ENCODE data around the gene CHL1.

CHL1 gene

DNA sequence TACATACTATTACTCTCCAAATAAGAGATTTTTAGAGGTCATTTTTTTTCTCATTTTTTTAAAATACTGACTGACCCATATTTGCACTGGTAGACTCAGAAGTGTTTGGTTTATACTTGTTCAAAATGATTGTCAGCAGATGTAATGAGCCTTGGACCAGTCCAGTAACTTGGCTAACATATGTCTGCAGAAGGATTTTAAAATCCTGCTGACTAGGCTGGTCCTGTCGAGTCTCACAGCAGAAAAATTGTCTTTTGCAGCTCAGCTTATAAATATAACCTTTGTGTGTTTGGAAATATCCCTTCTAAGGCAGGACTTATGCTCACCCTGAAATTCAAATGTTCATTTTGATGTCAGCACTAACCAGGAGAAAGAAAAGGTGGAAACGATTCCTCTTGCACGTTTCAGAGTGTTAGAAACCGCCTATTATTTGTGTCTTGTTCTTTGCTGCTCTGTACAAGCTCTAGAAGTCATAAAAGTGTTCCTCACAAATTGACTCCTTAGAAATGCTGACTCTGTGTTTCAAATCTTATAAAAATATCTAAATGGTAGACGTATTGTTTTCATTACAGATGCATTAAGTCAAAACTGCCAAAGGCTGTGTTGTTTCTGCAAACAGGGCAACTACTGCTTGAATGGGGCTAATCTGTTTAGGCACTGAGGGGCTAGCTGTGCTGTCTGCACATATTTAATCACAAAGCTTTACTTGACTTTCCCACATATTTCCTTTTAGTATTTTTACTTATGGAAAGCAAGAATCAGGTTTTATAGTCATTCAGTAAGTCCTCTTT is 95.3 kb downstream of the CHL1 start:
- no peak for ATAC-seq
- H3K9me3 Mint-ChIP-seq, result peaks cover 14% of the 10 kb centered on the region
- no peaks in the 10 kb centered on the region for H3K36me3 Mint-ChIP-seq
- H3K4me3 Mint-ChIP-seq, result no peak overlapping the region
- DNase-seq (ENCODE audit: low spot score in 2 of 2), result no peak
- H3K27ac Mint-ChIP-seq, result no peak overlapping the region
- H3K4me1 Mint-ChIP-seq, result no peaks in the 10 kb centered on the region

DNA sequence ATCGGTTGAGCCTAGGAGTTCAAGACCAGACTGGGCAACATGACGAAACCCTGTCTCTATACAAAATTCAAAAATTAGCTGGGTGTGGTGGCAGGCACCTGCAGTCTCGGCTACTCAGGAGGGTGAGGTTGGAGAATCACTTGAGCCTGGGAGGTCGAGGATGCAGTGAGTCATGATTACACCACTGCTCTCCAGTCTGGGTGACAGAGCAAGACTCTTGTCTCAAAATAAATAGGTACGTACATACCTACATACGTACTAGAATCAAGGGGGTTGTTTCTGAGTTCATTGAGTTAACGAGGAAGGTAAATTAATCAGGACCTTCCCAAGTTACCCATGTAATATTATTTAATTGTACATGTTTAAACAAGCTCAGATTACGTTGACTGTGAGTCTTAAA is 97.5 kb downstream of the CHL1 start:
- H3K36me3 Mint-ChIP-seq, result no peaks in the 10 kb centered on the region
- ATAC-seq (no peak), DNase-seq (ENCODE audit: low spot score in 2 of 2) (no peak)
- peaks cover 13% of the 10 kb centered on the region for H3K9me3 Mint-ChIP-seq
- no peaks in the 10 kb centered on the region for H3K4me1 Mint-ChIP-seq
- H3K27ac Mint-ChIP-seq, result no peak overlapping the region
- no peak overlapping the region for H3K4me3 Mint-ChIP-seq

GRCh38 chr3:294581-294980 is 98.0 kb downstream of the CHL1 start:
- no peaks in the 10 kb centered on the region for H3K4me1 Mint-ChIP-seq
- no peak overlapping the region for H3K27ac Mint-ChIP-seq
- no peak overlapping the region for H3K4me3 Mint-ChIP-seq
- no peaks in the 10 kb centered on the region for H3K36me3 Mint-ChIP-seq
- peaks cover 13% of the 10 kb centered on the region for H3K9me3 Mint-ChIP-seq
- DNase-seq (ENCODE audit: low spot score in 2 of 2) (no peak), ATAC-seq (no peak)

DNA sequence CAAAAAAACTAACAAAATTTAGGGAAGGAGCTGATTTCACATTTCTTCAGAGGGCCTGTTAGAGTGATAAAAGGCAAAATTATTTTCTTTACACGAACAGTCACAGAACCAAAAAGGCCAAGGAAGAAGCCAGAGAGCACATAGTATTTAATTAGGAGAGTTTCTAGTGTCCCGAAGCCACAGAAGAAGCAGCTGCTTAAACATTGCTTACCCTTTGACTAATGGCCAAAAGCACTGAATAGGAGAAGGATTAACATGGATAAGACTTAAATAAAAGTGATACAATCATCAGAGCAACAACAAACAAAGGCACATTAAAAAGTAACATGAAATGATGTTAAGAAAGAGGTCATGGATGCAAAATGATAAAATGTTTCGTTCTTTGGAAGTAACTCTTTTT is 98.6 kb downstream of the CHL1 start:
- Mint-ChIP-seq H3K4me3 (no peak overlapping the region), H3K9me3 (peaks cover 16% of the 10 kb centered on the region)

DNA sequence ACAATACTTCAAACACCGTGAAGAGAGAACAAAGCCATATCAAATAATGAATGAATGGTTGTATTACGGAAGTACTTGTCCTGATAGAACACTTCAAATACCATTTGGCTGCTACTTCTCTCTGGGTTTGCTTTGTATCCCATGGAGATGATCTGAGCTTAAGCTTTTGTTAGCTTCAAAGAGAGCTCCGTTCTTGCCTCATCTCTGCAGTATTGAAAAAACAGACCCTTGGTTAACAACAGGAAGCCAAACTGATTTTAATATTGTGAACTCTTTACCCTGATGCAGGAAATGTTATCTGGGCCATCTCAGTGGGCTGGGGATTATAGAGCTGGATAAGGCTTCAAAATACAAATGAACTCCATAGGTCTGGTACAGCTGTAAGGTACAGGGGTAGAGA is 101.0 kb downstream of the CHL1 start:
- Mint-ChIP-seq H3K27ac (no peak overlapping the region), H3K4me1 (no peaks in the 10 kb centered on the region), H3K36me3 (no peaks in the 10 kb centered on the region), H3K4me3 (no peak overlapping the region), H3K9me3 (peaks cover 21% of the 10 kb centered on the region)
- DNase-seq (ENCODE audit: low spot score in 2 of 2), result no peak
- ATAC-seq, result no peak

More for the DNA sequence above, 98.6 kb downstream of the CHL1 start:
- DNase-seq (ENCODE audit: low spot score in 2 of 2), result no peak
- ATAC-seq, result no peak
- no peak overlapping the region for H3K27ac Mint-ChIP-seq
- H3K36me3 Mint-ChIP-seq, result no peaks in the 10 kb centered on the region
- no peaks in the 10 kb centered on the region for H3K4me1 Mint-ChIP-seq

GRCh38 chr3:299590-300301 is 103.2 kb downstream of the CHL1 start:
- no peaks in the 10 kb centered on the region for H3K36me3 Mint-ChIP-seq
- no peak overlapping the region for H3K27ac Mint-ChIP-seq
- no peak for ATAC-seq
- H3K4me3 Mint-ChIP-seq, result no peak overlapping the region
- H3K4me1 Mint-ChIP-seq, result no peaks in the 10 kb centered on the region
- peaks cover 24% of the 10 kb centered on the region for H3K9me3 Mint-ChIP-seq
- no peak for DNase-seq (ENCODE audit: low spot score in 2 of 2)

GRCh38 chr3:307182-307581 is 110.6 kb downstream of the CHL1 start:
- Mint-ChIP-seq H3K36me3 (no peaks in the 10 kb centered on the region), H3K4me3 (no peak overlapping the region), H3K4me1 (no peaks in the 10 kb centered on the region), H3K27ac (no peak overlapping the region), H3K9me3 (peaks cover 8% of the 10 kb centered on the region)
- ATAC-seq, result no peak
- DNase-seq (ENCODE audit: low spot score in 2 of 2), result no peak

DNA sequence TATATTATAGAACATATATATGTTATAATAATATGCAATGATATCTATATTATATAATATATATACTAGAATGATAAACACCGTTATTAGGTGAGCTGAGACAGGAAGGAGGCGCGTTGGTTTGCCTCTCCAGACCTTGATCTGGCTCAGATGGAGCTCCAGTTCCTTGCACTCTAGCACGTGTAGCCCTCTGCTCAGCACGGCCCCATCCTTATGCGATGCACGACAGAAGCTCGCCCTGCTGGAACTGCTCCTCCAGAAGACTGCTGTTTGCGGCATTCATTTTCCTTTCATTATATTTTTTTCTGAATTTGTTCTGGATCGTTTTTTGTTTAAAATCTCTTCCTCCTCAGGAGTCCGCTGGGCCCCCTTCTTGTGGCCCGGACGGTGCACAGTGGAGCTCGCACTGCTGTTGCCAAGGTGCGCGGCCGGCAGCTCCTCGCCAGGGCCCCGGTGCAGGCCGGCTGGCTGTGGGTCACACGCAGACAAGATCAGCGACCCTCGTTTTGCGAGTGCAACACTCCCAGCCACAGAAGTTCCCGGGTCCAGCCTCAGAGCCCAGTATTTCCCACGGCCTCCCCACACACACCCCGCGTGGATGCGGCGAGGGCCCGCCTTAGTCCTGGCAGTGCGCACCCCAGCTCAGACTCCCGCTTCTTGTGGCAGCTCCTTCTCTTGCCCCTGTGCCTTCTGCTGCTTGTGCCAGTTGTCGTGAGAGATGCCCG is 112.2 kb downstream of the CHL1 start:
- ATAC-seq, result no peak
- Mint-ChIP-seq H3K4me1 (no peaks in the 10 kb centered on the region), H3K9me3 (peaks cover 8% of the 10 kb centered on the region)

GRCh38 chr3:312160-312733 is 115.7 kb downstream of the CHL1 start:
- Mint-ChIP-seq H3K27ac (no peak overlapping the region), H3K4me1 (no peaks in the 10 kb centered on the region), H3K4me3 (no peak overlapping the region), H3K9me3 (peaks cover 14% of the 10 kb centered on the region), H3K36me3 (no peaks in the 10 kb centered on the region)
- no peak for ATAC-seq
- DNase-seq (ENCODE audit: low spot score in 2 of 2), result no peak

More for the DNA sequence above, 112.2 kb downstream of the CHL1 start:
- Mint-ChIP-seq H3K27ac (no peak overlapping the region), H3K4me3 (no peak overlapping the region), H3K36me3 (no peaks in the 10 kb centered on the region)
- DNase-seq (ENCODE audit: low spot score in 2 of 2), result no peak

DNA sequence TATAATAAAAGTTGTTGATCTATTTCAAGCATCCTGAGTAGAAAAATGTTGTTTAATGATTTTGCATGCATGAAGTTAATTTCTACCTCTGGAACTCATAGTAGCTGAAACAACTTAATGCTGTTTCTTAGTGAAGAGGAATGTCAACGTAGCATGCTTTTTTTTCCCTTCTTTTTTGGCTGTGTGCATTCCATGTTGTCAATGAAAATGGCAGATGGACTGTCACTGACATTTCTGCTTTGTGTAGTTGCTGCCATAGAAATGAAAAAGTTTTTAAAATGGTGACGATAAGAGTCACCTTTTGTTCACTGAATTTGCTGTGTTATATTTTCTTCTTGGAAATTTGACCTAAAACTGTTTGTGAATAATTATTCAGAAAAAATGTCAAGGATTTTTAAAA is 116.3 kb downstream of the CHL1 start:
- DNase-seq (ENCODE audit: low spot score in 2 of 2), result no peak
- no peaks in the 10 kb centered on the region for H3K4me1 Mint-ChIP-seq
- H3K4me3 Mint-ChIP-seq, result no peak overlapping the region
- peaks cover 14% of the 10 kb centered on the region for H3K9me3 Mint-ChIP-seq
- H3K27ac Mint-ChIP-seq, result no peak overlapping the region
- H3K36me3 Mint-ChIP-seq, result no peaks in the 10 kb centered on the region
- no peak for ATAC-seq

GRCh38 chr3:317012-317411 is 120.4 kb downstream of the CHL1 start:
- Mint-ChIP-seq H3K36me3 (no peaks in the 10 kb centered on the region), H3K4me1 (no peaks in the 10 kb centered on the region), H3K9me3 (peaks cover 10% of the 10 kb centered on the region), H3K27ac (no peak overlapping the region), H3K4me3 (no peak overlapping the region)
- DNase-seq (ENCODE audit: low spot score in 2 of 2) (no peak), ATAC-seq (no peak)

DNA sequence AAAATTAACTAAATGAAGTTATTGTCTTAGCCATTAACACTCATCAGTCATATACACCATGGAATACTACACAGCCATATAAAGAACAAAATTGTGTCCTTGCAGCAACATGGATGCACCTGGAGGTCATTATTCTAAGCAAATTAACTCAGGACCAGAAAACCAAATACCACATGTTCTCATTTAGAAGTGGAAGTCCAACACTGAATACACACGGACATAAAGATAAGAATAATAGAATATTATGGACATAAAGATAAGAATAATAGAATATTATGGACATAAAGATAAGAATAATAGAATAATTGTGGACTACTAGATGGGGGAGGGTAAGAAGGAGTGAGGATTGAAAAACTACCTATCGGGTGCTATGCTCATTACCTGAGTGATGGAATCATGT is 122.3 kb downstream of the CHL1 start:
- no peak for DNase-seq (ENCODE audit: low spot score in 2 of 2)
- ATAC-seq, result no peak
- no peak overlapping the region for H3K27ac Mint-ChIP-seq

GRCh38 chr3:324423-324822 is 127.9 kb downstream of the CHL1 start:
- Mint-ChIP-seq H3K36me3 (no peaks in the 10 kb centered on the region), H3K9me3 (peaks cover 5% of the 10 kb centered on the region), H3K4me3 (no peak overlapping the region), H3K27ac (no peak overlapping the region), H3K4me1 (no peaks in the 10 kb centered on the region)
- DNase-seq (ENCODE audit: low spot score in 2 of 2), result no peak
- ATAC-seq, result no peak

More for the DNA sequence above, 122.3 kb downstream of the CHL1 start:
- Mint-ChIP-seq H3K36me3 (no peaks in the 10 kb centered on the region), H3K4me3 (no peak overlapping the region), H3K4me1 (no peaks in the 10 kb centered on the region), H3K9me3 (peaks cover 10% of the 10 kb centered on the region)

DNA sequence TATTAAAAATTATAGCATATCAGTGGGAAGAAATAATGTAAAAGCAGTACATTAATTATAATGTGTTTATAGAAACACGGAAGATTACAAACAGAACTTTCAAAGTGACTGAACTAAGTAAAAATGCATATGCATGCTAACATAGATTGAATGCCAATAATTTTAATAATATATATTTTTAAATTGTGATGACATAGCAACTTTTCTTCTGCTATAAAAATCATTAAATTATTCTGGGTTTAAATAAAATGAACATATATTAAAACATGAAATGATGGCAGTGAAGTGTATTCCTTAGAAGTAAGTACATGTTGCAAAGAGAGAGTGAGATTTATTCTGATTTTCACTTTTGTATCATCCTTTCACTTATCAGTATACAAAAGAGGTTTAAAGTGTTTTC is 128.9 kb downstream of the CHL1 start:
- Mint-ChIP-seq H3K4me3 (no peak overlapping the region), H3K27ac (no peak overlapping the region), H3K36me3 (no peaks in the 10 kb centered on the region), H3K9me3 (peaks cover 5% of the 10 kb centered on the region), H3K4me1 (no peaks in the 10 kb centered on the region)
- no peak for ATAC-seq
- no peak for DNase-seq (ENCODE audit: low spot score in 2 of 2)

- ATAC-seq (no peak), DNase-seq (ENCODE audit: low spot score in 2 of 2) (no peak)
- Mint-ChIP-seq H3K9me3 (peaks cover 12% of the 10 kb centered on the region), H3K27ac (no peak overlapping the region), H3K36me3 (no peaks in the 10 kb centered on the region), H3K4me3 (no peak overlapping the region), H3K4me1 (no peaks in the 10 kb centered on the region)
These were observed 134.0 kb downstream of the CHL1 start for GRCh38 chr3:330494-331115.
